Body of pancreas (tissue), 4 donors: ENCODE results near the gene AMOTL1.

Experiments used
- POLR2A ChIP-seq, 3 donors: fragments of 450-650 bp; IDR thresholded peaks; one replicate each; pipeline ENCODE4 v1.6.1; 2016; ENCODE audit warnings: antibody characterized with exemption in 3 of 3, mild to moderate bottlenecking in 2 of 3
- TF ChIP-seq, protein P1 (sequence below), 7 experiments: fragments of 450-650 bp in 4 of 7; fragments of 200-600 bp in 3 of 7; sonication (generic) in 3 of 7; IDR thresholded peaks; one replicate each; pipeline ENCODE4 v1.5.1; 2016 to 2019; ENCODE audit warnings: antibody characterized with exemption in 7 of 7

DNA sequence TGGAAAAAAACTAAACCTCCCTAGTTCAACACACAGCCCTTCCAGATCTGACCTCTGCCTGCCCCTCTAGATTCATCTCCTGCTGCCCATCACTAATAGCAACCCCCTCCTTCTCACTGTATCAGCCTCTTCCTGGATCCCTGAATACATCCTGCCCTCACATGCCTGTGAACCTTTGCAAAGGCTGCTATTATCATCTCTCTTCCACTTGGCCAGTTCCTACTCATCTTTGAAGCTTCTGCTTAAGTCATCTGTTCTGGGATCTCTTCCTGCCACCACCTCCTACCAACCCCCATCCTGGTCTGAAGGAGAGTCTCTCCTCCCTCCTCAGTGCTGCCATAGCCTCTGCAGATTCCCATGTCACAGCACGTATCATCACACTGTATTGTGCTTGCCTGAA is 38.0 kb upstream of the AMOTL1 start:
- TF ChIP-seq, protein P1, sequence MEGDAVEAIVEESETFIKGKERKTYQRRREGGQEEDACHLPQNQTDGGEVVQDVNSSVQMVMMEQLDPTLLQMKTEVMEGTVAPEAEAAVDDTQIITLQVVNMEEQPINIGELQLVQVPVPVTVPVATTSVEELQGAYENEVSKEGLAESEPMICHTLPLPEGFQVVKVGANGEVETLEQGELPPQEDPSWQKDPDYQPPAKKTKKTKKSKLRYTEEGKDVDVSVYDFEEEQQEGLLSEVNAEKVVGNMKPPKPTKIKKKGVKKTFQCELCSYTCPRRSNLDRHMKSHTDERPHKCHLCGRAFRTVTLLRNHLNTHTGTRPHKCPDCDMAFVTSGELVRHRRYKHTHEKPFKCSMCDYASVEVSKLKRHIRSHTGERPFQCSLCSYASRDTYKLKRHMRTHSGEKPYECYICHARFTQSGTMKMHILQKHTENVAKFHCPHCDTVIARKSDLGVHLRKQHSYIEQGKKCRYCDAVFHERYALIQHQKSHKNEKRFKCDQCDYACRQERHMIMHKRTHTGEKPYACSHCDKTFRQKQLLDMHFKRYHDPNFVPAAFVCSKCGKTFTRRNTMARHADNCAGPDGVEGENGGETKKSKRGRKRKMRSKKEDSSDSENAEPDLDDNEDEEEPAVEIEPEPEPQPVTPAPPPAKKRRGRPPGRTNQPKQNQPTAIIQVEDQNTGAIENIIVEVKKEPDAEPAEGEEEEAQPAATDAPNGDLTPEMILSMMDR (IDR thresholded peaks at IDR 0.05) = no peak
- no peak for TF ChIP-seq POLR2A (IDR thresholded peaks at IDR 0.05)
